NCI-H446 (cell line): ENCODE measurements around the gene TP53BP1.
A peak's percentile ranks its signal among the peaks of the same experiment; 100 is the strongest.
"Not testable (repeated sequence)": the region's sequence is repeated elsewhere in the genome, so short reads cannot be mapped to it uniquely, and the experiment has no call there.

Experiments
- DNase-seq, 2 experiments: peaks; one replicate each; lab custom pipeline; 2025; lab: John Stamatoyannopoulos, UW

The TP53BP1 gene

DNA sequence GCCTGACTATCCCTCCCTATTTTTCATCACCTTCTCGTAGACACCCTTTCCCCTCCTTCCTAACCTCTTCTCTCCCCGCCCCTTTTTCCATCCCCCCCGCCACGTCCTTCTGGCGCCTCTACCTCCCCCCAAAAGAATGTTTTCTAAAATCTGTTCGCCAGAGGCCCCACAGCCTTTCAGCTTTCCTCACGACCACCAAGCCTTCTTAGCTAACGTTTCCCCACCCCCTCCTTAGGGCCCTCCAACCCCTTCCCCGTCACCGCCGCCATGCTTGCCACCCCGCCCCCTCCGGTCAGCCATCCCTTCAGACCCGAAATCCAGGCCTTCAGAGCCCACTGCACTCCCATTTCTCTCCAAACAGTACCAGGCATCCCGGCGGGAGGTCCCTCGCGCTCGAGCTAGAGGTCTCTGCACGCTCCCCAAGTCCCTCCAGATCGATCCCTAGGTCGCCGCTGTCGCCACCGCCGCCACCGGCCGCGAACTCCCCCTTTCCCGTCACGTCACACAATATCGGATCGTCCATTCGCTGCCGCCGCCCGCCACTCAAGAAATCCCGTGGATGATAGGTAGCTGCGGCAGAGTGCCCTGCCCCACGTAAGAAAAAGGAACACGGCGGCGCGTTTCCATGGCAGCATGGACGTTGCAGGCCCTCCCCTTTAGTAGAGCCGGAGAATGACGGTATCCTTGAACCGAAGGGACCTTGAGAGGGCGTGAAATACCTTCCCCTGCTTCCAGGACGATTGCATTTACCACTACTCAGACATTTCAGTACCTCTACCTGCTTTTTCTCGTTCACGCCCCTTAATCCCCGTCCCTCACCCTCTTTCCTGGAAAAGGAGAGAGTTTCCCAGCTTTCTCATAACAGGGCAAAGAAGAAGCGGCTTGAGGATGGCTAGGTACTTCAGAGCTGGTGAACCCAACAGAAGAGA lies at the start of gene TP53BP1:
Gene TP53BP1 (minus strand): TSS at position 484 of the 929 bp plus-strand sequence. CDS start 113 bp downstream, at position 371.
- DNase-seq, result peak; percentile 81 to 93

DNA sequence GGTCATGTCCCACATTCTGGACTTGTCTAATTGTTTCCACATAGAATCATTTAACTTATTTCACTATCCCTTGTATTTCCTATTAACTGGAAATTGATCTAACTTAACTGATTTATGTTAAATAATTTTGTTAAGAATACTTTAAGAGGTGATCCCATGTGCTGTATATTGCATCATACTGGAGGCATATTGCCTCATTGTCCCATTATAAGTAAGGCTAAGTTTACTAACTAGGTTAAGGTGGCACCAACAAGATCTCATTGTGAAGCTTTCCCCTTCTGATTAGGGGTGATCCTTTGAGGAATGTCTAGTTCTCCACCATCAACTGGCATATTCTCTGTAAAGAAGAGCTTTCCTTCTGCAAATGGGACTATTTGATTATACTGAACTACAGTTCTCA lies 48.8 kb upstream of the TP53BP1 start:
- DNase-seq, result no peak

DNA sequence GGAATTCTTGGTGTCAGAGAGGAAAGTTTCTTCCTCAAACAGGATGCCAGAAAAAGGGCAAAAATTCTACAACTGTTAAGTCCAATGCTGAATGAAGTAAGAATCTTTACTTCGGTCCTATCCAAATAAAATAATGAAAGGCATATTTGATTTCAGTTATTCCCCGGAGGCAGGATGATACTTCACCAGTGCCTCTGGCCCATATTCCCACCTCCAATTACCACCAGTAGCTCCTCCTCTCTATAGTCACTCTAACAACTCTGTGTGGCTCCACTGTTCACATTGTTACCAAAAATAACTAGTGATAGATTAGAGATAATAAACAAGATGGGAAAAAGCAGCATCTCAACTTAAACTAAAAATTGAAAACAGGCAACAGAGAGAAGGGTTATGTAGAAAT lies 45.1 kb upstream of the TP53BP1 start:
- DNase-seq, result no peak

DNA sequence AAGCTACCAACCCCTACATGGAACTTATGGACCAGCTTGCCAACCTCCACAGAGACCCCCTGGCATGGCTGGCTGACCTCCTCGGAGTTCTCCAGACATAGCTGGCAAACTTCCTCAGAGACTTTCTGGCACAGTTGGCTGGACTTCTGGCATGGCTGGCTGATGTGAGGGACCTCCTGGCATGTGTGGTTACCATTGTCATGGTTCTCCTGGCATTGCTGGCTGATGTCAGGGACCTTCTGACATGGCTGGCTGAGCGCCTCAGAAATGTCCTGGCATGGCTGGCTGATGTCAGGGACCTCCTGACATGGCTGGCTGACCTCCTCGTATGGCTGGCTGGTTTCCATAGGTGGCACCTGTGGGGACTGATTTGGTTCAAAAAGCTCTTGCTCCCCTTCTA lies 41.9 kb upstream of the TP53BP1 start:
- peak in 1 of 2 experiments; percentile 11 for DNase-seq

DNA sequence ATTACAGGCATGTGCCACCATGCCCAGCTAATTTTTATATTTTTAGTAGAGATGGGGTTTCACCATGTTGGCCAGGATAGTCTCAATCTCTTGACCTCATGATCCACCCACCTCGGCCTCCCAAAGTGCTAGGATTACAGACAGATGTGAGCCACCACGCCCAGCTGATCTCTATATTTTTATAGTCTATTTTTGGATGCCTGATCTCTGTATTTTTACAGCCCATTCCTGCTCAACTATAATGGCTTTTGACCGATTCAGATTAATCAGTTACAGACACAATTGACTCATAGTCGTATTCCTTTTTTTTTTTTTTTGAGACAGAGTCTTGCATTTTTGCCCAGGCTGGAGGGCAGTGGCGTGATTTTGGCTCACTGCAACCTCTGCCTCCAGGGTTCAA lies 39.9 kb upstream of the TP53BP1 start:
- DNase-seq, result not testable (repeated sequence)

GRCh38 chr15:43531018-43531670 lies 38.2 kb upstream of the TP53BP1 start:
- no peak for DNase-seq

GRCh38 chr15:43529587-43530345 lies 36.8 kb upstream of the TP53BP1 start:
- DNase-seq, result no peak

- no peak for DNase-seq
Measured at GRCh38 chr15:43529141-43529540, 36.2 kb upstream of the TP53BP1 start.

DNA sequence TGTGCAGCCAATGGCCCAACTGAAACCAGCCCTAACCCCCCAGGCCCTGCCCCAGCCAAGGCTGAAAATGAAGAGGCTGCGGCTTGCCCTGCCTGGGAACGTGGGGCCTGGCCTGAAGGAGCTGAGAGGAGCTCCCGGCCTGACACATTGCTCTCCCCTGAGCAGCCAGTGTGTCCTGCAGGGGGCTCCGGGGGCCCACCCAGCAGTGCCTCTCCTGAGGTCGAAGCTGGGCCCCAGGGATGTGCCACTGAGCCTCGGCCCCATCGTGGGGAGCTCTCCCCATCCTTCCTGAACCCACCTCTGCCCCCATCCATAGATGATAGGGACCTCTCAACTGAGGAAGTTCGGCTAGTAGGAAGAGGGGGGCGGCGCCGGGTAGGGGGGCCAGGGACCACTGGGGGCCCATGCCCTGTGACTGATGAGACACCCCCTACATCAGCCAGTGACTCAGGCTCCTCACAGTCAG lies 35.6 kb upstream of the TP53BP1 start:
- no peak for DNase-seq

GRCh38 chr15:43527802-43528541 lies 35.0 kb upstream of the TP53BP1 start:
- DNase-seq, result no peak

- DNase-seq, result no peak
Measured at GRCh38 chr15:43527016-43527801, 34.3 kb upstream of the TP53BP1 start.

DNA sequence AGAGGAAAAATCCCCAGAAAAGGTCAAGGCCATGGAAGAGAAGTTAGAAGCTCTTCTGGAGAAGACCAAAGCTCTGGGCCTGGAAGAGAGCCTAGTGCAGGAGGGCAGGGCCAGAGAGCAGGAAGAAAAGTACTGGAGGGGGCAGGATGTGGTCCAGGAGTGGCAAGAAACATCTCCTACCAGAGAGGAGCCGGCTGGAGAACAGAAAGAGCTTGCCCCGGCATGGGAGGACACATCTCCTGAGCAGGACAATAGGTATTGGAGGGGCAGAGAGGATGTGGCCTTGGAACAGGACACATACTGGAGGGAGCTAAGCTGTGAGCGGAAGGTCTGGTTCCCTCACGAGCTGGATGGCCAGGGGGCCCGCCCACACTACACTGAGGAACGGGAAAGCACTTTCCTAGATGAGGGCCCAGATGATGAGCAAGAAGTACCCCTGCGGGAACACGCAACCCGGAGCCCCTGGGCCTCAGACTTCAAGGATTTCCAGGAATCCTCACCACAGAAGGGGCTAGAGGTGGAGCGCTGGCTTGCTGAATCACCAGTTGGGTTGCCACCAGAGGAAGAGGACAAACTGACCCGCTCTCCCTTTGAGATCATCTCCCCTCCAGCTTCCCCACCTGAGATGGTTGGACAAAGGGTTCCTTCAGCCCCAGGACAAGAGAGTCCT lies 33.4 kb upstream of the TP53BP1 start:
- DNase-seq, result no peak

GRCh38 chr15:43525131-43525530 lies 32.2 kb upstream of the TP53BP1 start:
- no peak for DNase-seq

DNA sequence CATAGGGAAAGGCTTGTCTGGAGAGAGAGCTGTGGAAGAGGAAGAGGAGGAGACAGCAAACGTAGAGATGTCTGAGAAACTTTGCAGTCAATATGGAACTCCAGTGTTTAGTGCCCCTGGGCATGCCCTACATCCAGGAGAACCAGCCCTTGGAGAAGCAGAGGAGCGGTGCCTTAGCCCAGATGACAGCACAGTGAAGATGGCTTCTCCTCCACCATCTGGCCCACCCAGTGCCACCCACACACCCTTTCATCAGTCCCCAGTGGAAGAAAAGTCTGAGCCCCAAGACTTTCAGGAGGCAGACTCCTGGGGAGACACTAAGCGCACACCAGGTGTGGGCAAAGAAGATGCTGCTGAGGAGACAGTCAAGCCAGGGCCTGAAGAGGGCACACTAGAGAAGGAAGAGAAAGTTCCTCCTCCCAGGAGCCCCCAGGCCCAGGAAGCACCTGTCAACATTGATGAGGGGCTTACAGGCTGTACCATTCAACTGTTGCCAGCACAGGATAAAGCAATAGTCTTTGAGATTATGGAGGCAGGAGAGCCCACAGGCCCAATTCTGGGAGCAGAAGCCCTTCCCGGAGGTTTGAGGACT lies 31.4 kb upstream of the TP53BP1 start:
- DNase-seq, result no peak

GRCh38 chr15:43523646-43524045 lies 30.7 kb upstream of the TP53BP1 start:
- no peak for DNase-seq

GRCh38 chr15:43522247-43522646 lies 29.3 kb upstream of the TP53BP1 start:
- DNase-seq, result no peak

- DNase-seq, result no peak
Measured at GRCh38 chr15:43521419-43521818, 28.5 kb upstream of the TP53BP1 start.

GRCh38 chr15:43520138-43520537 lies 27.2 kb upstream of the TP53BP1 start:
- no peak for DNase-seq

- no peak for DNase-seq
Measured at GRCh38 chr15:43519196-43519595, 26.2 kb upstream of the TP53BP1 start.
